Upper lobe of left lung (tissue), 4 donors: ENCODE results near the gene ATL1.

Experiments
- EP300 ChIP-seq, 4 donors: sonication (generic); formaldehyde crosslinking; IDR thresholded peaks; one replicate each; pipeline ENCODE4 v1.5.1; 2017; ENCODE audit warnings: antibody characterized with exemption in 4 of 4, control low read depth in 2 of 4
- POLR2A ChIP-seq, 4 donors: fragments of 450-650 bp; IDR thresholded peaks; one replicate each; pipeline ENCODE4 v1.5.1; 2016 to 2017; ENCODE audit warnings: antibody characterized with exemption in 4 of 4, mild to moderate bottlenecking in 2 of 4
- POLR2AphosphoS5 ChIP-seq, 2 donors: sonication (generic); formaldehyde crosslinking; IDR thresholded peaks; one replicate each; pipeline ENCODE4 v1.5.1; 2017; ENCODE audit warnings: antibody characterized with exemption in 2 of 2
- TF ChIP-seq, protein P1 (sequence below), 6 experiments: fragments of 450-650 bp in 4 of 6; fragments of 200-600 bp in 2 of 6; sonication (generic) in 2 of 6; IDR thresholded peaks; one replicate each; pipeline ENCODE4 v1.5.1; 2016 to 2019; ENCODE audit warnings: antibody characterized with exemption in 6 of 6

GRCh38 chr14:50675597-50675996, 115.7 kb downstream of the ATL1 start:
- TF ChIP-seq EP300 (IDR thresholded peaks at IDR 0.05) (no peak), POLR2A (IDR thresholded peaks at IDR 0.05) (no peak), POLR2AphosphoS5 (IDR thresholded peaks at IDR 0.05) (no peak)
- TF ChIP-seq, protein P1, sequence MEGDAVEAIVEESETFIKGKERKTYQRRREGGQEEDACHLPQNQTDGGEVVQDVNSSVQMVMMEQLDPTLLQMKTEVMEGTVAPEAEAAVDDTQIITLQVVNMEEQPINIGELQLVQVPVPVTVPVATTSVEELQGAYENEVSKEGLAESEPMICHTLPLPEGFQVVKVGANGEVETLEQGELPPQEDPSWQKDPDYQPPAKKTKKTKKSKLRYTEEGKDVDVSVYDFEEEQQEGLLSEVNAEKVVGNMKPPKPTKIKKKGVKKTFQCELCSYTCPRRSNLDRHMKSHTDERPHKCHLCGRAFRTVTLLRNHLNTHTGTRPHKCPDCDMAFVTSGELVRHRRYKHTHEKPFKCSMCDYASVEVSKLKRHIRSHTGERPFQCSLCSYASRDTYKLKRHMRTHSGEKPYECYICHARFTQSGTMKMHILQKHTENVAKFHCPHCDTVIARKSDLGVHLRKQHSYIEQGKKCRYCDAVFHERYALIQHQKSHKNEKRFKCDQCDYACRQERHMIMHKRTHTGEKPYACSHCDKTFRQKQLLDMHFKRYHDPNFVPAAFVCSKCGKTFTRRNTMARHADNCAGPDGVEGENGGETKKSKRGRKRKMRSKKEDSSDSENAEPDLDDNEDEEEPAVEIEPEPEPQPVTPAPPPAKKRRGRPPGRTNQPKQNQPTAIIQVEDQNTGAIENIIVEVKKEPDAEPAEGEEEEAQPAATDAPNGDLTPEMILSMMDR (IDR thresholded peaks at IDR 0.05) = no peak
